Medulla oblongata (tissue), 1 donor: ENCODE measurements around the gene LIG4.

Experiments
- DNase-seq: peaks from one replicate; pipeline ENCODE4 v3.0.0-alpha.2; 2015; ENCODE audit errors: extremely low spot score

Gene LIG4

GRCh38 chr13:108194435-108194936 is 20.9 kb downstream of the LIG4 start:
- DNase-seq: no peak

- DNase-seq: no peak
Observed at GRCh38 chr13:108193806-108194205, 21.5 kb downstream of the LIG4 start.

DNA sequence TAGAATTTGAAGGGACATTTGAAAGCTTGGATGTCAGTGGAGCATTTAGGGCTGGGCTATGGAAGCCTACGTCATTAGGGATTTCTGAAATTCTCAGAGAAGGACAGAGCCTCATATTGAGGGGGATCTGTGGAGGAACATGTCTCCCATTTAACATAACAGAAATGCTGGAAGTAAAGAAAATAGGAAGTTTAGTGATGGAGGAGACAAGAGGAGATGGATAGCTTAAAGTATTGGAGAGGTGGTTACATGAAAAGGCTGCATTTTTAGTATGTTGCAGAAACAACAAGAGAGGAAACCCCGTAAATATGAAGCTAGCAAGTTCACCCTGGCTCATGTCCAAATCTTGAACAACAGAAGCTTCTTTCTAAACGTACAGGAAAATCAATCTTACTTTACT is 24.4 kb downstream of the LIG4 start:
- no peak for DNase-seq

DNA sequence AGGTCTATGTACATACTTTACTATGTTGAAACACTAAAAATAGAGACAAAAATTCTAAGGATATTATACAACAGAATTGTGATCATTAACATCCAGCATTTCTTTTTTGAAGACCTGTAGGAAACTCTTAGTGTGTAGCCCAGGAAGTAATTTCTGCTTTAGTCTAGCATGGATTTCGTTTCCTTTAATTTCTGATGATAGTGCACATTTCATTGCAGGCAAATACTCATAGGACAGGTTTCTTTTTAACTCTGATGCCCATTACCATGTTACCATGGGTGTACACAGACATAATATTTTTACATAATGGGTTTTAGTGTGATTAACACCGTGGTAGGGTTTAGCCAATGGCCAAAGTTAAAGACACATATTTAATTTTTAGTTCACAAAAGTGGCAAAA is 27.1 kb downstream of the LIG4 start:
- no peak for DNase-seq

- DNase-seq: no peak
Observed at GRCh38 chr13:108185223-108185622, 30.1 kb downstream of the LIG4 start.

DNA sequence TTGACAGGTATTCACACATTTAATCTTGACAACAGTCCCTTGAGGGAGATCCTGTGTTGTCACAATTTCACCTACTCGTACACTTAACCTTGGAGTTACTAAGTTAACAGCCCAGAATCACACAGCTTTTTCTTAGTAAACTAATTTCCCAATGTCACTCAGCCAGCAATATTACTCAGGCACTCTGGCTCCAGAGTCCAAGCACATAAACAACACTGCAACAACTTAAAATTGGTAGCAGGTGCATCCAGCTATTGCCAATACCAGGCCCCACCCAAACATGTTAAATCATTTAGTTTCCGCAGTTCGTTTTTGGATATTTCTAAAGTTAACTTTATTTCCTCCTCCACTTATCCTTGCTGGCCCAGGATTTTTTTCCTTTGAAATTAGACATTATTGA is 32.7 kb downstream of the LIG4 start:
- DNase-seq: no peak

DNA sequence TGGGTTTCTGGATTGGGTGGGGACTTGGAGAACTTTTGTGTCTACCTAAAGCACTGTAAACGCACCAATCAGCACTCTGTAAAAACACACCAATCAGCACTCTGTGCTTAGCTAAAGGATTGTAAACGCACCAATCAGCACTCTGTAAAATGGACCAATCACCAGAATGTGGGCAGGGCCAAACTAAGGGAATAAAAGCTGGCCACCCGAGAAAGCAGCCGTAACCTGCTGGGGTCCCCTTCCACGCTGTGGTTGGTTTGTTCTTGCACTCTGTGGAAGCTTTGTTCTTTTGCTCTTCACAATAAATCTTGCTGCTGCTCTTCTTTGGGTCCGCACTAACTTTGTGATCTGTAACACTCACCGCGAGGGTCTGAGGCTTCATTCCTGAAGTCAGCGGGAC is 37.3 kb downstream of the LIG4 start:
- DNase-seq: no peak

DNA sequence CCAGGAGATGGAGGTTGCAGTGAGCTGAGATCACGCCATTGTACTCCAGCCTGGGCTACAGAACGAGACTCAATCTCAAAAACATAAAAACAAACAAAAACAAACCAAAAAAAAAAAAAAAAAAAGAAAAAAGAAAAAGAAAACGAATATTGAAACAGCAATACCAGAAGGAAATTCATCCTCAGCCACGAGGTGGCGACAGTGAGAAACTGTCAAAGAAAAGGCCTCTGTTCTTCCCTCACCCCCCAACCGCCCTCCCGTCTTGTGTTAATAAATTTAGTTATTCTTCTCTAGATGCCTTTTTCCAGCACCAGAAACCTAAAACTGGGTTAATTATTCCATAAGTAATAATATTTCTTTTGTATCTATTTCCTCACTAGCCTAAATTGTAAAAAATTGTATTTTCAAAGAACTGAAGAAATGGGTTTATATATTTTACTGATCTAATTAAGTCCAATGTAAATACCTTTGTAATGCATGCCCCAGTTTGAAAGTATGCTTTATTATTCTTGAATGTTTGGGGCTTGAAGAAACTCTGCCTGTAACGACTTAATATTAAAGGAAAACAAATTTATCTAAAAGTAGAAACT is 38.6 kb downstream of the LIG4 start:
- peak; percentile 28 for DNase-seq

- DNase-seq: no peak
Observed at GRCh38 chr13:108168929-108169328, 46.4 kb downstream of the LIG4 start.

GRCh38 chr13:108166078-108166477 is 49.3 kb downstream of the LIG4 start:
- no peak for DNase-seq

DNA sequence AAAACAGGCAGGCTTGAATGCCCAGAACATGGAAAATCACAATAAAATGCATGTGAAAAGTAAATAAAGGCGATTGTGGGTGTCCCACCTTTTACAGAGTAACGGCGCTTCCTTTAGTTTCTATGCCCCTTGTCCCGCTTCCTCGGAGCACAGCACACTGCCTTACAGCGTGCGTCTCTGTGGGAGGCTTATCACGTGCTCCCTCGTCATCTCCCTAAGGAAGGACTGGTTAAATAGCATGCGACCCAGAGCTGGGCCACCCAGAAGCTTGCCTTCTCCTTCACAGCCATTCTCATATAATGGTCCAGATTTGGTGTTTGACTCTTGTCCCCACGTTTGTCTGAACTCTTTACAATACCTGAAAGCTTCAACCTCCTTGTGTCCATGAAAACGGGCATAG is 56.6 kb downstream of the LIG4 start:
- no peak for DNase-seq
